Measurements from ENCODE around the gene SLC27A1. TPM values are rescaled to one million over a fixed set of nuclear protein-coding genes. Genes with fewer than 3 reads are reported as not detected.
A peak's percentile ranks its signal among the peaks of the same experiment; 100 is the strongest.

Gene SLC27A1
- total RNA-seq, 1 experiment from 2014 or later, result 8.6 TPM

- Mint-ChIP-seq H3K27ac (no peak overlapping the region), H3K36me3 (no peaks in the 10 kb centered on the region), H3K27me3 (ENCODE audit: low read depth) (peaks cover 41% of the 10 kb centered on the region), H3K4me3 (no peak overlapping the region), H3K9me3 (peaks cover 7% of the 10 kb centered on the region), H3K4me1 (peaks cover 17% of the 10 kb centered on the region)
- CTCF ChIA-PET, result interaction anchor here (0.6 to 1.3 kb wide), 4 partner anchors 9 to 156 kb away, joined by 3 to 5 read pairs (median 4); no protein-coding TSS in a partner anchor
- DNase-seq (ENCODE audit: low spot score), result no peak
- POLR2A ChIA-PET, result no interaction called here
- ATAC-seq, result no peak
- TF ChIP-seq CBFB (CRISPR knock-in tag; IDR thresholded peaks at IDR 0.05; ENCODE audit: low read depth), result no peak
- TF ChIP-seq EMX1 (CRISPR knock-in tag; IDR thresholded peaks at IDR 0.05), result no peak
- no peak for TF ChIP-seq ZNF121 (CRISPR knock-in tag; IDR thresholded peaks at IDR 0.05)
- TF ChIP-seq, protein P1, sequence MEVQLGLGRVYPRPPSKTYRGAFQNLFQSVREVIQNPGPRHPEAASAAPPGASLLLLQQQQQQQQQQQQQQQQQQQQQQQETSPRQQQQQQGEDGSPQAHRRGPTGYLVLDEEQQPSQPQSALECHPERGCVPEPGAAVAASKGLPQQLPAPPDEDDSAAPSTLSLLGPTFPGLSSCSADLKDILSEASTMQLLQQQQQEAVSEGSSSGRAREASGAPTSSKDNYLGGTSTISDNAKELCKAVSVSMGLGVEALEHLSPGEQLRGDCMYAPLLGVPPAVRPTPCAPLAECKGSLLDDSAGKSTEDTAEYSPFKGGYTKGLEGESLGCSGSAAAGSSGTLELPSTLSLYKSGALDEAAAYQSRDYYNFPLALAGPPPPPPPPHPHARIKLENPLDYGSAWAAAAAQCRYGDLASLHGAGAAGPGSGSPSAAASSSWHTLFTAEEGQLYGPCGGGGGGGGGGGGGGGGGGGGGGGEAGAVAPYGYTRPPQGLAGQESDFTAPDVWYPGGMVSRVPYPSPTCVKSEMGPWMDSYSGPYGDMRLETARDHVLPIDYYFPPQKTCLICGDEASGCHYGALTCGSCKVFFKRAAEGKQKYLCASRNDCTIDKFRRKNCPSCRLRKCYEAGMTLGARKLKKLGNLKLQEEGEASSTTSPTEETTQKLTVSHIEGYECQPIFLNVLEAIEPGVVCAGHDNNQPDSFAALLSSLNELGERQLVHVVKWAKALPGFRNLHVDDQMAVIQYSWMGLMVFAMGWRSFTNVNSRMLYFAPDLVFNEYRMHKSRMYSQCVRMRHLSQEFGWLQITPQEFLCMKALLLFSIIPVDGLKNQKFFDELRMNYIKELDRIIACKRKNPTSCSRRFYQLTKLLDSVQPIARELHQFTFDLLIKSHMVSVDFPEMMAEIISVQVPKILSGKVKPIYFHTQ (CRISPR knock-in tag; IDR thresholded peaks at IDR 0.05), result no peak
- TF ChIP-seq, protein P2, sequence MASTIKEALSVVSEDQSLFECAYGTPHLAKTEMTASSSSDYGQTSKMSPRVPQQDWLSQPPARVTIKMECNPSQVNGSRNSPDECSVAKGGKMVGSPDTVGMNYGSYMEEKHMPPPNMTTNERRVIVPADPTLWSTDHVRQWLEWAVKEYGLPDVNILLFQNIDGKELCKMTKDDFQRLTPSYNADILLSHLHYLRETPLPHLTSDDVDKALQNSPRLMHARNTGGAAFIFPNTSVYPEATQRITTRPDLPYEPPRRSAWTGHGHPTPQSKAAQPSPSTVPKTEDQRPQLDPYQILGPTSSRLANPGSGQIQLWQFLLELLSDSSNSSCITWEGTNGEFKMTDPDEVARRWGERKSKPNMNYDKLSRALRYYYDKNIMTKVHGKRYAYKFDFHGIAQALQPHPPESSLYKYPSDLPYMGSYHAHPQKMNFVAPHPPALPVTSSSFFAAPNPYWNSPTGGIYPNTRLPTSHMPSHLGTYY (CRISPR knock-in tag; IDR thresholded peaks at IDR 0.05), result no peak
- TF ChIP-seq GABPB1 (CRISPR knock-in tag; IDR thresholded peaks at IDR 0.05), result no peak
- TF ChIP-seq, protein P3, sequence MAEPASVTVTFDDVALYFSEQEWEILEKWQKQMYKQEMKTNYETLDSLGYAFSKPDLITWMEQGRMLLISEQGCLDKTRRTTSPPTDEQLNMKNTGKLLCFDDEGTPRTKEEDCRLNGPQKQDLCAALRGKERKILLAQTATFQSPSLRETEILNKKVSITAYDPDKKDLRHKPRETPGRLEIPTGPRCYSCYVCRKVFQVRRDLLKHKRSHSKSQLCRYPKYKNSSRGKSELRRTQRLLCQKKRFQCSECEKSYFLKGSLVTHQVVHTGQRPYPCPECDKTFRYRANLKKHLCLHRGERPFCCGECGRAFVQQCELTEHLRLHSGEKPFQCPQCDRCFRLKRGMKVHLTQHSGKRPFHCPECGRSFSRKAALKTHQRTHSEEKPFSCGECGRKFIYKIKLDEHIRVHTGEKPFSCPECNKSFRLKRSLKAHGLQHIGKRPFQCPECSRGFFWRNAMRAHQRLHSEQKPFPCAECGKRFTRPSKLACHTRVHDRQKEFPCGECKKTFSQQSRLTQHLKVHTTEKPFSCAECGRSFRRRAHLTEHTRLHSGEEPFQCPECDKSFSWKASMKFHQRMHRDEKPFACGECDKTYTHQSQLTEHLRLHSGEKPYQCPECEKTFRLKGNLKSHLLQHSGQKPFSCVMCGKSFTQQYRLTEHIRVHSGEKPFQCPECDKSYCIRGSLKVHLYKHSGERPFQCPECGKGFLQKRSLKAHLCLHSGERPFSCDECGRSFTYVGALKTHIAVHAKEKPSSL (CRISPR knock-in tag; conservative IDR thresholded peaks at IDR 0.05), result no peak
- TF ChIP-seq ZNF281 (CRISPR knock-in tag; IDR thresholded peaks at IDR 0.05), result no peak
- no peak for TF ChIP-seq RELA (CRISPR knock-in tag; IDR thresholded peaks at IDR 0.05; ENCODE audit: borderline replicate concordance)
- no peak for TF ChIP-seq NFYB (CRISPR knock-in tag; conservative IDR thresholded peaks at IDR 0.05; ENCODE audit: low read depth)
Measured at GRCh38 chr19:17450264-17451075, 19.9 kb upstream of the SLC27A1 start.

DNA sequence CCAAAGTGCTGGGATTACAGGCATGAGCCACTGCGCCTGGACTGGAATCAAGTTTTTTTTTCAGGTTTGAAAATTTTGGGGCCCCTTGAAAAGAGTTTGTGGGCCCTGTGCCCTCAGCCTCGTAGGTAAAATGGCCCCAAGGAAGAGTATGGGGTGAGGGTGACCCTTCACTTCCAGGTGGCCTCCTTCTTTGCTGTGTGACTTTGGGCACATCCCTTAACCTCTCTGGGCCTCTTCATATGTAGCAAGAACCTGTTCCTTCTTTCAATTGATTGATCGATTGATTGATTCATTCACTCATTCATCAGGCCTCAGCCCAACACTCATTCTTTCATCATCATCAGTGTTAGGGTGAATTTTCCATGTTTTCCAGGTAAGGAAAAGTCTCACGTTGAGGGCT, 18.5 kb upstream of the SLC27A1 start:
- POLR2A ChIA-PET, result no interaction called here
- ATAC-seq (no peak), DNase-seq (ENCODE audit: low spot score) (no peak)
- no peaks in the 10 kb centered on the region for H3K36me3 Mint-ChIP-seq
- H3K27ac Mint-ChIP-seq, result no peak overlapping the region
- peaks cover 7% of the 10 kb centered on the region for H3K9me3 Mint-ChIP-seq
- H3K4me3 Mint-ChIP-seq, result no peak overlapping the region
- CTCF ChIA-PET, result interaction anchor here (0.5 to 1.0 kb wide), 6 partner anchors 13 to 80 kb away, joined by 3 to 7 read pairs (median 4); no protein-coding TSS in a partner anchor
- H3K27me3 Mint-ChIP-seq (ENCODE audit: low read depth), result peaks cover 55% of the 10 kb centered on the region
- peaks cover 17% of the 10 kb centered on the region for H3K4me1 Mint-ChIP-seq
- TF ChIP-seq GTF2I (CRISPR knock-in tag; conservative IDR thresholded peaks at IDR 0.05) (peak; percentile 66; the same call in 1 of the 2 replicates), GABPB1 (CRISPR knock-in tag; IDR thresholded peaks at IDR 0.05) (no peak)

Measured in WTC11 (cell line).